ENCODE results near the gene ANKRD12.

Gene ANKRD12

GRCh38 chr18:9296233-9297006 lies 159.8 kb downstream of the ANKRD12 start:
- DNase-seq, result no peak

GRCh38 chr18:9297007-9297393 lies 160.4 kb downstream of the ANKRD12 start:
- DNase-seq, result no peak

- DNase-seq, result no peak
These were observed 167.9 kb downstream of the ANKRD12 start for GRCh38 chr18:9304388-9305070.

- DNase-seq, result no peak
These were observed 182.8 kb downstream of the ANKRD12 start for GRCh38 chr18:9319333-9319732.

- DNase-seq, result no peak
These were observed 184.5 kb downstream of the ANKRD12 start for GRCh38 chr18:9321017-9321452.

GRCh38 chr18:9321736-9322135 lies 185.2 kb downstream of the ANKRD12 start:
- DNase-seq, result no peak

- DNase-seq, result no peak
These were observed 186.2 kb downstream of the ANKRD12 start for GRCh38 chr18:9322744-9323143.

- DNase-seq, result no peak
These were observed 187.3 kb downstream of the ANKRD12 start for GRCh38 chr18:9323750-9324445.

GRCh38 chr18:9325716-9326115 lies 189.1 kb downstream of the ANKRD12 start:
- no peak for DNase-seq

GRCh38 chr18:9328776-9329175 lies 192.2 kb downstream of the ANKRD12 start:
- no peak for DNase-seq

- no peak for DNase-seq
These were observed 192.9 kb downstream of the ANKRD12 start for GRCh38 chr18:9329471-9329870.

GRCh38 chr18:9330419-9330818 lies 193.8 kb downstream of the ANKRD12 start:
- no peak for DNase-seq

- peak; percentile 22 for DNase-seq
These were observed 197.1 kb downstream of the ANKRD12 start for GRCh38 chr18:9333441-9334328.

GRCh38 chr18:9334329-9334972 lies 197.9 kb downstream of the ANKRD12 start, which contains the start of gene TWSG1:
Gene TWSG1, plus strand, starts transcription at chr18:9334773. Its CDS starts 2,457 bp downstream, at chr18:9337230.
- DNase-seq, result peak; percentile 87

- peak; percentile 22 for DNase-seq
These were observed 198.6 kb downstream of the ANKRD12 start for GRCh38 chr18:9334973-9335696.

Data from amniotic stem cell (primary cell).